GM18519 (cell line): ENCODE data around the gene USB1.

Experiments used
- ATAC-seq: cut with Tn5 transposase; IDR thresholded peaks from one replicate; pipeline ENCODE4 v1.9.1; 2021; ENCODE audit warnings: mild to moderate bottlenecking, moderate library complexity; ENCODE audit not compliant: unreplicated experiment, low FRiP score

Gene USB1

DNA sequence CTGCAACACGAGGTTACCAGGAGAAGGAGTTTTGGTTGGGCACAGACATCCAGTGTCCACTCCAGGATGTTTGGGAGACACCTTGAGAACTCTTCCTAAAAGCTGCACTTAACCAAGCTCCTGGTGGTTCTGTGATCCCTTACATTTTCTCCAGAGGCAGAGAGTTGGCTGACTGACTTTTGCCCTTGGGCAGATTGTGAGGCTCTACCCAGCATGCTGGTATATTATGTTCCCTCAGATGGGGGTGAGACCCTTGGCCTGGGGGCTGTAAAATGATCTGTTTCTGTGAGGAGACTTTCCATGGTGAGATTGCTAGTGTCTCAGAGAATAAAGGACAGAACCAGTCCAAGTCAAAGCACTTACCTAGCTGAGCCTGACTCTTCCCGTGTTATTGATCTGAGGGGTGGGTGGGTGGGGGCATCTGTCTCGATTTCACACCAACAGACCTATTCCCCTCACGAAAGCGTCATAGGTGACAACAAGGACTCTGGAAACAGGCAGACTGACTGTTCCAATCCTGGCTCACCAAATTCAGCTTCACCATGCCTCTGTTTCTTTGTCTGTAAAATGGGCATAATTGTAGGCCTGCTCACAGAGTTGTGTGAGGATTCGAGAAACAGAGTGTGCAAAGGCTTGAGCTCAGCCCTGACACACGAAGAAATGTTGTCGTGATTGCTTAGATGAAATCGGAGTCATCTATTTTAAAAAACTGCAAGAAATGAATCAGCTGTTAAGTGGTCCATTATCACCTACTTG is 12.2 kb downstream of the USB1 start:
- ATAC-seq = no peak

DNA sequence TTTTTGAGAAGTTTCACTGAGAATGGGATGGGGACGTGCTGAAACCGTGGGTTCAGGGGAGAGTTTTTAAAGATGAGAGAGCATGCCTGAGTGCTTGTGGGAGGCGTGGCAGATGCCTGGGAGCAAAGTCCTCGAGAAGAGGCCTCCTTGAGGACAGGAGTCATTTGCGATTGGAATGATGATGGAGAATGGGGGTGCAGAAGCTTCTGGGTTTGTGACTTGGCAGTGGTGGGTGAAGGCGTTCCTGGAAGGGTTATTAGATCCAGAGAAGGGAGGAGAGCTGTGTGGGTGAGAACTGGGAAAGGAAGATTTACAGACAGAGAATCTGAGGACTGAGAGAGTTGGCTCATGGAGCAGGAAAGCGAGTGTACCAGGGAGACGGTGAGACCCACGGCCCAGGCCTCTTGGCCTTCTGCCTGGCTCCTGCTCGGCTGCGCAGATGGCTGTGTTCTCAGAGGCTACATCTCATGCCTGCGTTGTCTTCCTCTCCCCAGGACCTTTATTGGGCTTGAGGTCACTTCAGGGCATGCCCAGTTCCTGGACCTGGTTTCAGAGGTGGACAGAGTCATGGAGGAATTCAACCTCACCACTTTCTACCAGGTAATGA is 15.7 kb downstream of the USB1 start:
- no peak for ATAC-seq

DNA sequence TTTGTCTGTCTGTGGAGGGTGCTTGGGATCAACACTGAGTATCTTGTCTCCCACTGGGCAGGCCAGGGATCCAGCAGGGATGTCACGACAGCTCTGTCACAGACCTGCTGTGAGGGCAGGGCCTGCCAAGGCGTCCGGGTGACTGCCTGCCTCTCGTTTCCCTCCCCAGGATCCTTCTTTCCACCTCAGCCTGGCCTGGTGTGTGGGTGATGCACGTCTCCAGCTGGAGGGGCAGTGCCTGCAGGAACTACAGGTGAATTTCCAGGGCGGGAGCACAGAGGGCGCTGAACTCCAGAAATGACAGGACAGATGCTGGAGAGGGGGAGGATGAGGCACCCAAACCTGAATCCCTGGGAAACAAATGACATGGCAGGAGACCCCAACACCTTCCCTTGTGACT is 17.6 kb downstream of the USB1 start:
- ATAC-seq = no peak

DNA sequence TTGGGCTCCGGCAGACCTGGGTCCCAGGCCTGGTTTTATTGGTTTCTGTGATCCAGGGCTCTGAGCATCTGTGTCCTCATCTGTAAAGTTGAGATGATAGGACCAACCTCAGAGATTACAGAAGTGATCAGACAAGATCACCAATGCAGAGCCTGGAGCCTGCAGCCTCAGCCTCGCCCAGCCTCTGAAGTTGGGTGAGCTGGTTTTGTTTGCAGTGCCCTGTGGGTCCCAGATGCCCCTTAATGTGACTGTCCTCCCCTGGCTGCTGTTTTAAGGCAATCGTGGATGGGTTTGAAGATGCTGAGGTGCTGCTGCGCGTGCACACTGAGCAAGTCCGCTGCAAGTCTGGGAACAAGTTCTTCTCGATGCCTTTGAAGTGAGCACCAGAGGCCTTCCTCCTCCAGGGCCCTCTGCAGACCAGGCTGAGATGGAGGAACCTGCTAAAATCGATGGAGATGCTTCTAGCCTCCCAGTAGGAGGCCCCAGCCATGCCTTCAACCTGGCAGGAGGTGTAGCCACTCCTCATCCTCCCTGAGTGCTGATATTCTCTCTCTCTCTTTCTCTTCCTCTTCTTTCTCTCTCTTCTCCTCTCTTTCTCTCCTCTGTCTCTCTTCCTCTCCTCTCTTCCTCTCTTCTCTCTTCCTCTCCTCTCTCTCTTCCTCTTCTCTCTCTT is 18.8 kb downstream of the USB1 start:
- ATAC-seq = no peak

DNA sequence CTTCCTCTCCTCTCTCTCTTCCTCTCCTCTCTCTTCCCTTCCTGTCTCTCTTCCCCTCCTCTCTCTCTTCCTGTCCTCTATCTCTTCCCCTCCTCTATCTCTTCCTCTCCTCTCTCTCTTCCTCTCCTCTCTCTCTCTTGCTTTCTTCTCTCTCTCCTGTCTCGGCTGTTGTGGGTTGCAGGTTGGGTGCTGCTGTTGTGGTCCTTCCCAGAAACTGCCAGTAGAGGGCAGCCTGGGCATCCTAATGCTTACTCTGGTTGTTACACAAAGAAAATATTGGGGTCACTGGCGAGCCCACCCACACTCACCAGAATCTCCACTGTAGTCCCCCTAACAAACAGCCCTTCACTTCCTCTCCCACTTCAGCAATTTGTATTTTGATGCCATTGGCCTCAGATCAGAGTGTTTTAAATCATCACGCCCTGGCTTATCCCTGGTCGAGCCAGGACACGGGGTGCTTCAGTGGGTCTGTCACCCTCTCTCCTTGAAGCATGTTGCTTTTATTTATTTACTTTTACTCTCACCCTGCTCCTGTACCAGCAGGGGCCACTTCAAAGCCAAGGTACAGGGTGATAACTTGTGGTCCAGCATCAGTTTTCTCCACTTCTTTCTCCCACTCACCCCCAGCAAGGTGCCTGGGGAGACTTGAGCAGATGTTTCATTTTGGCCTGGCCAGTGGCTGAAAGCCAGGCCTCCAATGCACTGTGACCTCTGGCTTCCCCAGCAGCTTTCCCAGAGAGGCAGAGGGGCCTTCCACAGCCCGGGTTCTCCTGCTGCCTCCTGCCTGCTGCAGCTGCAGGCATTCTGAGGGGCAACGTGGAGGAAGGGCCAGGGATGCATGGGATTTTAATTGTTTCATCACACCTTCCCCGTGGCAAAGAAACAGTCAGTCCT is 19.7 kb downstream of the USB1 start:
- no peak for ATAC-seq

DNA sequence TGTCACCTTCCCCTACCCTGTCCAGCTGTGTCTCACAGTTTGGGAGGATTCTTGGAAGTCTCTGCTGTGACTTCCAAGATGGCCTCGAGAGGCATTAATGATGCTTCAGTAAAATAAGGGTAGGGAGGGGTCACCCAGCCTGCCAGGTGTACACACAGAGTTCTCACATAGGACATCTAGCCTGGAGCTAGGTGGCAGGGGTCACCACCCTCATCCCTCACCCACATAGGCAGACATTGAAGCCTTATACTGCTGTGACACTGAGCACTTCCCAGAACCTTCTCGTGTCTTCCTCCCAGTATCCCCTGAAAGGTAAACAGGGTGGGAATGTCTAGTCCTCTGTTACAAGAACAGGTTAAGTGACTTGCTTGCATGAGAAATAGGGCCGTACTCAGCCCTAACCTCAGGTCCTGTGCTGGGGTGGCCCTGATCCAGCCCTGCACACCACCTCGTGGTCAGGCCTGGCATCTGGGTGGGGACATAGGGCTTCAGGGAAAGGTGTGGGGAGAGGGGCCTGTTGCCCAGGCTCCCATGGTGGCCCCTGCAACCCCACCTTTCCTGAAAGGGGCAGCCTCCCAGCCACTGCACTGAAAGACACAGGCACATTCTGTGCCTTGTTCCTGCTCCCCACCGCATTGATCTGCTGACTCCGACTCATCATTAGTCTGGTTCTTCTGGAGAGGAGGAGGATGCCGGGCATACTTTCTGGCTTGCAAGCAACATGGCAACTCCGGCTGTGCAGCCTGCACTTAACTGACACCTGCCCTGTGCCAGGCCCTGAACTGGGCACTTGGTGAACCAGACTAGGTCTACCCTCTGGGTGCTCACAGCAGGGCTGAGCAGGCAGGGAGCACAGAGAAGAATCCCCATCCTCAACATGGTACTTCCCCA is 20.7 kb downstream of the USB1 start:
- no peak for ATAC-seq

DNA sequence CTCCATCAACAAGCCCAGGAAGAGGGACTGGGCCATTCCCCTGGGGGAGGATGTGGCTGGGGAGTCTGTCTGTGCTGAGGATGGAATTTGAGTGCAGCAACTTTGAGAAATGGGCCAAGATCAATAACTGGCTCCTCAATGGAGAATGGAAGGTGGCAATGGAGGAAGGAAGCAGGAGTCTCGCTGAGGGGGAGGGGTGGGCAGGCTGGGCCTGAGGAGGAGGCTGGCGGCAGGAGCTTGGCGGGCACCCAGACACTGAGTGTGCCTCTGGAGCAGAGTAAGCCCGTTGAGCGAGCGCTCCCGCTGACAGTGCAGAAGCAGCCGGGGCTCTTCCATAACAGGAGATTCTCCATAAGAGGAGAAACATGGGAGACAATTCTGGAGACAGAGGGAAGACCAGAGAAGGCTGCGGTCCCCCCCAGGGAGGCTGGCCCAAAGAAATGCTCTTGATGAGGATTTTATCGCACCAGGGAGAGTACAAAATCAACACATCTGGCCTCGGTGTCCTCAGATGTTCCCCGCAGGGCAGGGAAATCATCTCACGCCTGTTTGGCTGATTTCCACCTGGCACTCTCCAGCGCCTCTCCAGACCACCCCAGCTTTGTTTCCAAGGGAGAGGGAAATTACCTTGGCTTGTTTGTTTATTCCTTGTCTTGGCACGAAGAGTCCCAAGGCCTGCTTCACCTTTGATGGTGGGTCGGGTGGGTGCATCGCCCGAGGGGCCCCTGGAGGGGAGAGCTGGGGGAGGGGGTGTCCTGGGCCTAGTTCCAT is 21.6 kb downstream of the USB1 start:
- ATAC-seq = no peak

DNA sequence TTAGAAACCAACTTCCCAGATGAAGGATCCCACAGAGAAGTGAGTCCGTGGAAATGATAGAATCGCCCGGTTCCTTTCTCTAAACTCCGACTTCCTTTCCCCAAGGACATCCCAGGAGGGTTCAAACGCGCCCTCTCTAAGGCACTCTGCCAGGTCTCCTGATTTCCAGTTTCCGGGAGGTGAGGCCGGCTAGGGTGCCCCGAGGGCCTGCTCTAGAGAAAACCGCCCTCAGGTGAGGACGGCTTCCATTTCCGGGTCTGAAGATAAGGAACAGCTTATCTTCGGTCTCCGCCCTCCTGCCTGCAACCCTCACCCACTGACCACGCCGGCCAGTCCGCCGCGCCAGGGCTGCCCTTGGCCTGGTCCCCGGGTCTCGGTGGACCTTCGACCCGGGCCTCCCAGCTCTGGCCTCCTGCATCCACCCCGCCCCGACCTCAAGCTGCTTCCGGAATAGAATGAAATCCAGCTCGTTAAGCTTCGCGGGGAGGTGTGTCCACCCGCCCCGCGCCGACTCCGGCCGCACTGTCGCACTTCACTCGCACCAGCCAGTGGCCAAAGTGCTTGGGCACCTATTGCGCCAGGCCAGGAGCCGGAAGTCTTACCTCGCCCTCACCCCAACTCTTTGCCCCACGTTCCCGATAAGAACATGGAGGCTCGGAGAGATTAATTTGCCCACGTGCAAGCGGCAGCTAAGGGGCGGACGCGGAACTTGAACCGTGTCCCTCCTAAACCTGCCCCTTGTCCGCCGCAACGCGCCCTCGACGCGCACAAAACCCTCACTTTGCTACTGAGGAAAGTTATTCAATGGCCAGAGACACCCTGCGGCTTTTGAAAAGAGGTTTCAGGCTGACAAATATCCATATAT is 23.5 kb downstream of the USB1 start:
- no peak for ATAC-seq

DNA sequence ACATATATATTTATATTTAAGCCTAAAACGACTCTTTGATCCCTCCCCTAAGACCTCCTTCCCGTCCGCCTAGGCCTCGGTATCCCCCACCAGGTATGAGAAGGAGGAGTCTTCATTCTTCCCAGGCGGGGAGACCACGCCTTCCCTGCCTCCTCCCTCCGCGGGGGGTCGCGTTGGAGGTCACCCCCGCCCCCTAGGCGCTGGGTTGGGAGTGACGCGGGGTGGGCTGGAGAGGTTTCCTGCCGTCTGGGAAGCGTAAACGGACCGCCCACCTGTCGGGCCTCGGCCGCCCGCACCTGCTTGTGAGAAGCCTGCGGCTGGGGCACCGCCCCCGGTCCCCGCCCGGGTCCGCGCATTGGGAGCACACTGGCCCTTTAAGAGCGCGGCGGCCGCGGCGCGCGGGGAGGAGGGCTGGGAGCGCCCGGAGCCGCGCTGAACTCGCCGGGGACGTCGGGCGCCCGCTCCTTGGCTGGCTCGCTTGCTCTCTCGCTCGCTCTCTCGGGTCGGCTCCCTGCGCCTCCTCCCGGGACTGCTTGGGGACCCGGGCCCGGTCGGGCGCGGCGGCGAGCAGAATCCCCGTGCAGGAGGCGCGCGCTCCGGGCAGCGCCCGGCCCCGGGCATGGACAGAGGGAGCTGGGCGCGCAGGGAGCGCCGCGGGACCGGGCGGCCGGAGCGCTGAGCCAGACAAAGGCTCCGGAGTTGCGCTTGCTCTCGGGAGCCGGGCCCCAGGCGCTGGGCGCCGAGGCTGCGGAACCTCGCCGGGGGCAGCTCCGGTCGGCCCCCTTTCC is 24.3 kb downstream of the USB1 start, which contains the start of gene MMP15:
Gene MMP15 (plus strand): TSS at position 404 of the 788 bp plus-strand sequence. CDS start 597 bp downstream, outside the sequence.
- ATAC-seq = no peak

DNA sequence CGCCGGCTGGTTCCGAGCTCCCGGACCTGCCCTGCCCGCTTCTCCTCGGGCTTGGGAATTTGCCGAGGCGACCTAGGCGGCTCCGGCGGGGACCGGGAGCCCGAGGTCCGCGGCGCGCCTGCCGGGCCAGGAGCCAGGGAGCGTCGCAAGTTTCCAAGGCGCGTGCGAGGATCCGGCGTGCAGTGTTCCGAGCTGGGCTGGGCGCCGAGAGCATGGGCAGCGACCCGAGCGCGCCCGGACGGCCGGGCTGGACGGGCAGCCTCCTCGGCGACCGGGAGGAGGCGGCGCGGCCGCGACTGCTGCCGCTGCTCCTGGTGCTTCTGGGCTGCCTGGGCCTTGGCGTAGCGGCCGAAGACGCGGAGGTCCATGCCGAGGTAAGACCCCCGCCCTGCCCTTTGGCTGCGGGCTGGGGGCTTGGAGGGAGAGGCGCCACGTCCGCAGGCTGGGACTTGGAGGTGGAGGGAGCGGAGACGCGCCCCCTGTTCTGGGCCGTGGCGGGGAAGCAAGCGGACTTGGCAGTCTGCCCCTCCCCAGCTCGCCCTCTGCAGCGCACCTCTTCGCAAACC is 25.0 kb downstream of the USB1 start:
- ATAC-seq = no peak

DNA sequence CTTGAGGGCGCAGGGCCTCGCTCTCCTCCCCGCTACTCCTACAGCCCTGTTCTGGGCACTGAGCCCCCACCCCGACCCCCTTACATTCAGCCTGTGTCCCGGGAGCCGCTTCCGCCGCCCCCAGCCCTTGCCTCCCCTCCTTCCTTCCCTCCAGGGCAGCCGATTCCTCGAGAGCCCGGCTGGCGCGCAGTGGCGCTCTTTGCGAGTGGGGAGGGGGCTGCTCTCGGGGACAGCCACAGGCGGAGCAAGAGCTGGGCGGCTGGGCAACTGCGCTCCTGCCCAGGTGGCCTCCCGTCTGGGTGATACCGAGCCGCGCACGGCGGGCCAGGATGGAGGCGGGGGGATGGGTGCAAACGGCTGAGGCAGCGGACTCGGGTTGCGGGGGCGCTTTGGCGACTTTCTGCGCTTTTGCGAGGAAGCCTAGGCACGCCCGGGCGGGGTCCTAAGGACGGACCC is 25.5 kb downstream of the USB1 start:
- ATAC-seq = no peak

DNA sequence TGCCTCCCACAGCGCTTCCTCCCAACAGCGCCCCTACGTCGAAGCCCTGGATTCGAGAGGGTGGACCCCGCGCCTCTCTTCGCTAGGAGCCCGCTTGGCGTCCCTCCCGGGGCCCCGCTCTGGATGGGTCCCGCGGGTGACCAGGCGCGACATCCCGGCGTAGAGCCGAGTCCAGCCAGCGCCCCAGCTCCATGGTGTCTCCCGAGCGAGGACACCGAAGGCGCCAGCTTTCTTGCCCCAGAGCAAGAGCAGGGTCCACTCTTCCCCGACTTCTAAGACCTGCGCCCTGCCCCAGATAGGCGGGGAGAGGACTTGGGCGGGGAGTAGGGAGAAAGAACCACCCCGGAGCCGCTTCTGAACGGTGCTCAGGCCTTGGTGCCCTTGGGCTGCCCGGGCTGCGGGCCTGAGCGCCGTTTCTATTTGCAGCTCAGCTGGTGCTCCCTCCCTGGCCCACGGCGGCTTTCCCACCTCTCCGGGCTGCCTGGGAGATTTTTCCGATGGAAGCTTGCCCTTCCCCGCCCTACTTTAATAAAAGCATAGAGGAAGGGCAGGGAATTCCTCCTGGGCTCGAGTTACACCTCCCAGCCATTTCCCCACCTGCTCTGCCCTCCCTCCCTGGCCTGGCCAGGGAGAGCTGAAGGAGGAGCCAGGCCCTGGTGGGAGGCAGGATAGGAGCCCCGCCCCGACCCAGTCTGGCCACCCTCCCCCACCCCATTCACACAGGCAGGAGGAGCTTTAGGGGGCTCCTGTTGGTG is 26.1 kb downstream of the USB1 start:
- ATAC-seq = no peak

DNA sequence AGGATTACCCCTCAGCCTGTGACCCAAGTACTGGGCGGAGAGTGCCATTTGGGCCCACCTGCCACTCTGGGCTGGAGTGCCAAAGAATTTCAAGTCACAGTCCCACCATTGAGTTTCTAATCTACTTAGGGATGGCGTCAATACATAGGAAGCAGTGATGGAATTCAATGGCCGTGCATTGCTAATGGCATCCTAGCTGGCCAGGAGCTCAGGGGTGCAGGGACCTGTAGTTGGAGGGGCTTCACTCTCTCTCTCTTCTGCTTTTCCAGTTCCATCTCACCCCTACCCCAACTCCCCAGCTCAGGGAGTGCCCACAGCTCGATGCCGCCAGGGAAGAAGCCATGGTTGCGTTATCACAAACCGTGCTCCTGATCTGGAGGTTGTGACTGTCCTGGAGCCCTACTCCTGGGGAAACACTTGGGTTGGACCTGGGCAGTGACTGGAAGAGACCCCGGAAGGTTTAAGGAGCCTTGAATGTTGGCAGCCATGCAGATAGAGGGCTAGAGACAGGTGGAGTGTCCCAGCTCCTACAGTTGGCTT is 26.8 kb downstream of the USB1 start:
- no peak for ATAC-seq

DNA sequence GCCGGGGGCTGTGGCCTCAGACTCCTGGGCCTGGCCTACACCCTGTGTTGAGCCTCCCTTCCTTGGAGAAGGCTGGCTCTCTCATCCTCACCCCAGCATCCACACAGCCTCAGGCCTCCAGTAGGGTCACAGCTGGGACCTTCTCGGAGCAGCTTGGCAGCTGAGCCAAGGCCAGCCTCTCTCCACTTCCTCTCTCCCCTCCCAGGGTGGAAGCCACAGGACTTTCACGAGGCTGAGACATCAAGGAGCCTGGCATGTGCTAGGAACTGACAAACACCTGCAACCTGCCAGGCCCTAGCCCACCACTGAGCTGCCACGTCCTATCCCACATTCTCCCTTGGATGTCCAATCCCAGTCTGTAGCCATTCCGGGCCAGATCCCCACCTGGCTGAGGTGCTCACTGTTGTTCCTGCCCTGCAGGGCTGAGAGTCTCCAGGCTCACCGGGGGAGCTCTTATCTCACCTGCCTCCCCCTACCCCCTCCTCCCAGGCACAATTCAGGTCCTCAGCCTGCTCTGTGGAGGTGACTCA is 27.4 kb downstream of the USB1 start:
- ATAC-seq = no peak

DNA sequence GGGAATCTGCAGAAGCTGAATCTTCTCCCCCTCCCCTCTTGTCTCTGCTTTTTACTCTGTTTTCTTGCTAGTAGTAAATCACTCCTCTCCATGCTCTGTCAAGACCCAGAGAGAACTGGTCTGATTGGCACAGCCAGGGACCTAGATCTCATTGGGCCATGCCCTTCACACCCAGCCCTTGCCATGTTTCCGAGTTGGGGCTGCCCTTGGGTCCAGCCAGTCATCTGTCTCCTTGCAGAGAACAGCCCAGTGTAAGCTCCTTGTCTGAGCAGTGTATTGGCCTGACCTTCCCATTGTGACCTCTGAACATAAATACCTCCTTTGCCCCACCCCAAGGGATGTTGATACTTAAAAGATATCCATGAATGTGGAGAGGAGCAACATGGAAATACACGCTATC is 28.2 kb downstream of the USB1 start:
- no peak for ATAC-seq
